ENCODE data around the gene ARHGAP26. TPM values are rescaled to one million over a fixed set of nuclear protein-coding genes. Genes with fewer than 3 reads are reported as not detected.

The ARHGAP26 gene
- total RNA-seq, 1 donor, result 1.7 TPM

GRCh38 chr5:143077453-143078103, 307.4 kb downstream of the ARHGAP26 start:
- TF ChIP-seq CTCF (IDR thresholded peaks at IDR 0.05; ENCODE audit: insufficient read depth, low read depth, low read length), result no peak
- DNase-seq (ENCODE audit: low read depth), result no peak
- no peak overlapping the region for H3K4me3 ChIP-seq (ENCODE audit: low read depth, low read length)

DNA sequence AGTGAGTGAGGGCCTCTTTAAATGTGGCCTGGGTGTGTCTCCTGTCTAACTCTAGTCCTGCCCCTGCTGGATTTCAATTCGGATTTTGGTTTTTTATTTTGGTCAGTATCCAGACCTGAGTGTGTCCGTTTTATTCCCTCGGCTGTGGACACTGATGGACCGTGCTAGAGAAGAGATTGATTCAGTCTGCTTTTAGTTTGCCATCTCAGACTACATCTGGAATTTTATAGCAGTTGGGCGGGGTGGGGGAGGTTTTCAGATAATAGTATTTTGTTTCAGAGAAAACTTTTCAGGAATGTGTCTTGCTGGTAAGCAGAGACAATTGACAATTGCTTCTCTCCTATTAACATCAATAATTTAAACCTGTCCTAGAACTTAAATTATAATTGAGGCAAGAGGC, 308.1 kb downstream of the ARHGAP26 start:
- H3K4me3 ChIP-seq (ENCODE audit: low read depth, low read length), result no peak overlapping the region
- DNase-seq (ENCODE audit: low read depth), result no peak
- TF ChIP-seq CTCF (IDR thresholded peaks at IDR 0.05; ENCODE audit: insufficient read depth, low read depth, low read length), result no peak

- DNase-seq (ENCODE audit: low read depth), result no peak
- no peak overlapping the region for H3K4me3 ChIP-seq (ENCODE audit: low read depth, low read length)
- TF ChIP-seq CTCF (IDR thresholded peaks at IDR 0.05; ENCODE audit: insufficient read depth, low read depth, low read length), result no peak
Observed at GRCh38 chr5:143078971-143079370, 308.8 kb downstream of the ARHGAP26 start.

DNA sequence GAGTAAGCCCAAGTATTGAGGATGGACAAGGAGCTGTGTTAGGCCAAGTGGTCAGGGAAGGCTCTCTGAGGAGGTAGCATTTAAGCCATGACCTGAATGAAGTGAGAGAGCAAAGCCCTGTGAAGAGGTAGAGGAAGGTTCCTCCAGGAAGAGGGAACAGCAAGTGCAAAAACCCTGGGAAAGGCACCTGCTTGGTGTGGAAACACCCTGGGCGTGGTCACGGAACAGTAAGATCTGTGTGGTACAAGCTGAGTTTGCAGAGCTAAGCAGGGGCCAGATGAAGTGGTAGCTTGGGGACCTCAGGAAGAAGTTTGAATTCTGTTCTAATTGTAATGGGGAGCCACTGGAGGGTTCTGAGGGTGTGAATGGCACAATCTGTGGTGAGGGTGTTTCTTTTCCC, 310.2 kb downstream of the ARHGAP26 start:
- no peak overlapping the region for H3K4me3 ChIP-seq (ENCODE audit: low read depth, low read length)
- TF ChIP-seq CTCF (IDR thresholded peaks at IDR 0.05; ENCODE audit: insufficient read depth, low read depth, low read length), result no peak
- no peak for DNase-seq (ENCODE audit: low read depth)

DNA sequence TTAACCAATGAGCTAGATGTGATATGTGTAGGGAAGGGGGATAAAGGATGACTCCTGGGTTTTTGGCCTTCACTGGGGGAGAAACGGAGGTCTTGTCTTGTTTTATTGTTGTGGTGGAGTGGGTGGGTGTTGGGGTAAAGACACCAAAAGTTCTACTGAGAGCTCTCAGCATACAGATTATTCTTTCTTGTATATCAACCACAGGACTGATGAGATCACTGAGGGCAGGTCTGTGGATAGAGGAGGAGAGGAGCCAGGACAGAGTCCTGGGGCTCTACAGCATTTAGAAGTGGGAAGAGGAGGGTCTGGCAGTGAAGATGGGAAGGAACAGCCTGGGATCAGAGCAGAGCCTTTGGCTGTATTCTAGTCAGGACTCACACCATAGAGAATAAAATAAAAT, 310.8 kb downstream of the ARHGAP26 start:
- no peak for DNase-seq (ENCODE audit: low read depth)
- H3K4me3 ChIP-seq (ENCODE audit: low read depth, low read length), result no peak overlapping the region
- TF ChIP-seq CTCF (IDR thresholded peaks at IDR 0.05; ENCODE audit: insufficient read depth, low read depth, low read length), result no peak

GRCh38 chr5:143083006-143083405, 312.8 kb downstream of the ARHGAP26 start:
- DNase-seq (ENCODE audit: low read depth), result no peak
- TF ChIP-seq CTCF (IDR thresholded peaks at IDR 0.05; ENCODE audit: insufficient read depth, low read depth, low read length), result no peak

DNA sequence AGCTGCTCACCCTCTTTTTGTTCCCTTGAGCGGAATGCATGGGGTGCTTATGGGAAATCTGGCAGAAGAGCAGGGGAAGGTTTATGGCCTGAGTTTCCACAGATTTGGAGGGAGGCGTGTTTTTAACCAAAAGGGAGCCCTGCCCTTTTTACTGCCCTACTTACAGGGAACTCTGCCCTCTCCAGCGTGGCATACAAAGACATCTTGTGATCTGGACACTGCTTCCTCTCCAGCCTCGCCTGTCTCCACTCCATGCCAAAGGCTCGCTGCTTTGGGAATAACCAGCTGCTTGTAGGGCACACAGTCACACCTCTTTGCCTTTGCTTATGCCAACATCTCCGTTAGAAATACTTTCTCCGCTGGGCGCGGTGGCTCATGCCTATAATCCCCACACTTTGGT, 314.2 kb downstream of the ARHGAP26 start:
- DNase-seq (ENCODE audit: low read depth), result no peak
- TF ChIP-seq CTCF (IDR thresholded peaks at IDR 0.05; ENCODE audit: insufficient read depth, low read depth, low read length), result no peak
- H3K4me3 ChIP-seq (ENCODE audit: low read depth, low read length), result no peak overlapping the region

More at GRCh38 chr5:143083006-143083405, 312.8 kb downstream of the ARHGAP26 start:
- H3K4me3 ChIP-seq (ENCODE audit: low read depth, low read length), result no peak overlapping the region
